Stimulated activated CD4-positive, alpha-beta T cell treated with anti-CD3 and anti-CD28 coated beads, Interleukin-12 subunit alpha, Interleukin-12 subunit beta, amount 100 ng/mL, for 24 hours (primary cell): ENCODE results near the gene ADAMTS12.

Experiments used
- DNase-seq, 2 experiments: peaks; one replicate each; pipeline ENCODE4 v3.0.0-alpha.2; 2020; ENCODE audit warnings: low read depth in 2 of 2

The ADAMTS12 gene

GRCh38 chr5:33761139-33761538 is 130.7 kb downstream of the ADAMTS12 start:
- DNase-seq, result no peak

GRCh38 chr5:33758737-33759136 is 133.1 kb downstream of the ADAMTS12 start:
- no peak for DNase-seq

DNA sequence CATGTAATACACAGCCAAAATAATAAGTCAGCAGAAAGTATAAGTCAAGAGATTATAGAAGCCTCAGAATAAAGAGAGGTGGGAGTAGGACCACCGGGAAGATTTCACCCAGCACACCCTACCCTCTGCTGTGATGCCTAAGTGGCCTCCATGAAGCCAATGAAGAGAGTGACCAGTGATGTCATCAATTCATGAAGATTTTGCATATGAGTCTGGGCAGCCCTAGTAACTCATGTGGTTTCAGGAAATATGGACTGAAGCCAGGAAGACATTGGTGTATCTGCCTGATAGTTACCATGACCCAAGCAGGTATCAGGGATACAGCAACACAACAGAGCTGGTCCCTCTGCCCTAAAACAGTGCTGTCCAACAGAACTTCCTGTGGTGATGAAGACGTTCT is 135.3 kb downstream of the ADAMTS12 start:
- DNase-seq, result no peak

- no peak for DNase-seq
Measured at GRCh38 chr5:33755231-33755630, 136.6 kb downstream of the ADAMTS12 start.

DNA sequence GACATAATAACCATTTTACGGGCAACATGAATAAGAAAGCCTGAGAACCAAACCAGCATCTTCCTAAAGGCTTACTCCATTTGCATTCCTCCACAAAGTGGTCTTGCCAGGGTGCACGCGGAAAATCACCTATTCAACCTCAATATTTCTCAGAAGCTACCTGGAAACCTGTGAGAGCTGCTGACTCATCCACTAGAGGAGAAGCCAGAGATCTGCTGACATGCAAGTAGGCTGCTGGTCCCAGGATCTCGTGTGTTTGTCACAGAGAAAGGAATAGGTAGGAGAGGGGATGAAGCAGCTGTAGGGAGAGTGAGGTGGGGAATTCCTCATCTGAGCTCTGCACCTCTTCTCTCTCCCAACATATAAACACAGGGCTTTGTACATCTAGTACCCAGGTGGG is 138.1 kb downstream of the ADAMTS12 start:
- no peak for DNase-seq

DNA sequence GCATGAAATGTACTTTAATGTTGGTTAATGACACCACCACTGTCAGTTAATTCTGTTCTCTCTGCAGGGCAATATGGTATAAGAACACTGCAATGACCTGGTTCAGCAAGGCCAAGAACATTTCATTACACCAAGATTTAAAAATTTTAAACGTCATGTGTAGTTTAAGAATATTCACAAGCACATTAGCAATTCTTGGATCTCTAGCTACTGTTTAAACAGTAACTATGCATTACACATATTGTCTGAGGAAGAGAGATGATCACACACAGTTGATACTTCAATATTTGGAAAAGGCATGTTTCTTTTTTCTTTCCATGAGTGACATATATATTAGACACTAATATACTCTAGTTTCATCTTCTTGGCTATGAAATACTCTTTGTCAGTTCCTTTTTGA is 143.0 kb downstream of the ADAMTS12 start:
- no peak for DNase-seq

DNA sequence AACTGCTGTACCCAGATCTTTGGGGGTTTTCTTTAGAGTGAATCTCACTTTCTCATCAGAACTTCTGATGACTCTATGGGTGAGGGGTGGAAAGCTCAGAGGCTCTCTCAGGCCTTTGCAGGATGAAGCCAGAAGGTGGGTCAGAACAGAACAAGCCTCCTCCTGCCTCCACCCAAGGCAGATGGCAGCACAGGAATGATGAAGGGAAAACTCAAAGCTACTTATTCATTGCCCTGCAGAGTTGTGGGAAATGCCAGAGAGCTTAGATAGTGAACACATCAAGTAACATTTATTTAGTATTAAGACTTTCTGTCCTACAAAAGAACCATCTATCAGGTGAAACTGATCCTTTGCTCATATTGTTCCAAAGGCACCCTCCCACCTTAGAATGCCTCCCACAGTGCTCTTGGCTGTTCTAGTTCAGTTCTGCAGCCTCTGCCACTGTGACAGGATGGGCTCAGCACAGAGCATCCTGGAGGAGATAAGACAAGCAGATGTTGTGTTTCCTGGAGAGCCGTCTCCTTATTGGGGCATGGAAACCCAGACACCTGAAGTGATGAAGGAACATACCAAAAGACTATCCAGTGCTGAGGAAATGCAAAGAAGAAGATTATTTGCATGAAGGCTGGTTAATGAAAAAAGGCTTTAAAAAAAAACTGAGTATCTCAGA is 146.6 kb downstream of the ADAMTS12 start:
- DNase-seq, result no peak

DNA sequence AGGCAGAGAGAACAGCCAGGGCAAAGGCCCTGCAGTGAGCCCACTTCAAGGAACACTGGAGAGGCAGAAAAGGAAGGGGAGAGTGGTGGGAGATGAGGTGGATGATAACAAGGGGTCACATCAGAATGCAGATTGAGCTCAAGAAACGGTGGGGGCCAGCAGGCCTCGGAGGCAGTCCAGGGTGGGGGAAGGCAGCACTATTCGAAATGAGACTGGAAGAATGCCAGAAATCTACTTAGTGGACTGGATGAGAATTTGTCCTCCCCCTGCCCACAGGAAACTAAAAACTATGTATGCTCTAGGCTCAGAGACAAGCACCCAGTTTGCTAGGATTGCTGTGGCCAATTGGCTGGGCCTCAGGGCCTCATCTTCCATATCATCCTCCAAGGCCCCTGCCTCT is 148.7 kb downstream of the ADAMTS12 start:
- DNase-seq, result no peak

- no peak for DNase-seq
Measured at GRCh38 chr5:33742181-33742580, 149.6 kb downstream of the ADAMTS12 start.

DNA sequence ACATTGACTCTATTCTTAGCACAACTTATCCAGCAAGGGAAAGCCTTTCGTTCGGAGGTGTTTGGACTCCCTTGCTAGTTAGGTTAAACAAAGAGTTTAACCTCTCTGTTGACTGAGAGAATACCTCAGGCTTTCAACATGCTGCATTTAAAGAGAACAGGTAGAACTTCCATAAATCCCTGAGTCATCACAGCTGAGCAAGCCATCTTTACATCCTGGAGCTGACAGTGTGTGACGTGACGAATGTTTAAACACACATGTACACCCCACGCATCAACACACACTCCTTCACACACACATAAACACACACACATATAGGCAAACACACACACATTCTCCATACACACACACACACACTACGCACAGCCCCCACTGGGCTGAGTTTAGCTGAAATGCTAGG is 152.8 kb downstream of the ADAMTS12 start:
- DNase-seq, result no peak

GRCh38 chr5:33738097-33738496 is 153.7 kb downstream of the ADAMTS12 start:
- no peak for DNase-seq

GRCh38 chr5:33737697-33738096 is 154.1 kb downstream of the ADAMTS12 start:
- DNase-seq, result no peak

GRCh38 chr5:33737284-33737683 is 154.5 kb downstream of the ADAMTS12 start:
- no peak for DNase-seq

GRCh38 chr5:33736510-33736909 is 155.3 kb downstream of the ADAMTS12 start:
- no peak for DNase-seq

DNA sequence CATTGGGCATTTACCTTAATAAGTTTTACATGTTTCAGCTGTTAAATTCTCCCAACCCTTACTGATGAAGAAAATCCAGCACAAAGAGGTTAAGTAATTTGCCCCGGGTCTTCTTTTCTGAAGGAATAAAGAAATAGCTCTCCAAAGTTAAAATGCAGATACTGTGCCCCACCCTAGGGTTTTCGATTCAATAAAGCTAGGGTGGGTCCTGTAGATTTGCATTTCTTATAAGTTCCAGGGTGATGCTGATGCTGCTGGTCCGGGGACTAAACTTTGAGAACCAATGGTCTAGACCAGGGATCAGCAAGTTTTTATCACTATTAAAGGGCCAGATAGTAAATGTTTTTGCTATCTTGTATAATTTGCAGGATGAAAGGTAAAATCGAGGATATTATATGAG is 156.7 kb downstream of the ADAMTS12 start:
- DNase-seq, result no peak

- no peak for DNase-seq
Measured at GRCh38 chr5:33734537-33734936, 157.3 kb downstream of the ADAMTS12 start.

- no peak for DNase-seq
Measured at GRCh38 chr5:33733225-33733624, 158.6 kb downstream of the ADAMTS12 start.

- DNase-seq, result no peak
Measured at GRCh38 chr5:33726422-33727165, 165.2 kb downstream of the ADAMTS12 start.

DNA sequence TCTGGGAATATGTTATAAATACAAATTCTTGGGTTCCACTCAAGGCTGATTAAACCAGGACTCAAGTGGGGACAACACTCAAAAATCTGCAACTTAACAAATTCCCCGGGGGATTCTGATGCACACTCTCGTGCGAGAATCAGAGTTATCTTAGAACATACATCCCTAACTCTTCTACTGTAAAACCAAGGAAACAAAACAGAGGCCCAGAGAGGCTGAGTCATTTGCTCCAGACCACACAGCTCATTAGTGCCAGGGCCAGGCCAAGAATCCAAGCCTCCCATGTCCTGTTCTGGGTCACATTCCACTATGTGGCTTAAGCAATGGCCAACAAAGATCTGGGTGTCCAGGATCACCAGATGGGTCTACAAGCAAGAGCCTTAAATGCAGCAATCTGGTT is 166.0 kb downstream of the ADAMTS12 start:
- DNase-seq, result no peak

GRCh38 chr5:33721491-33722200 is 170.1 kb downstream of the ADAMTS12 start:
- DNase-seq, result no peak

- DNase-seq, result no peak
Measured at GRCh38 chr5:33720176-33720575, 171.6 kb downstream of the ADAMTS12 start.

DNA sequence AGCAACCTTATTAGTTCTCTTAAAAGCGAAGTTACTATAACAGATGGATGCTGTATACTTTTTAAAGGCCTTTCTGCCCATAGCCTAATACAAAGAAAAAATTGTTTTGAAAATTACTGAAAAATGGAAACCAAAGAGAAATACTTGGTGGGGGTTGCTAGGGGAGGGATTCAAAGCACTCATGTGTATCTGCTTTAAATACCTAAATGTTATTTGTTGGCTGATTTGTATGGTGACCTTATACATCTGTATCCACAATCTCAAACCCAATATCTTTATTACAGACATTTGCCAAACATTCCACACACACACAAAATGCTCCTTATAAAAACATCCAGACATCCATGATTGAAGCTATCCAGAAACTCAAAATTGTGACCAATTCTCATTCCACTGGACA is 172.0 kb downstream of the ADAMTS12 start:
- DNase-seq, result no peak

DNA sequence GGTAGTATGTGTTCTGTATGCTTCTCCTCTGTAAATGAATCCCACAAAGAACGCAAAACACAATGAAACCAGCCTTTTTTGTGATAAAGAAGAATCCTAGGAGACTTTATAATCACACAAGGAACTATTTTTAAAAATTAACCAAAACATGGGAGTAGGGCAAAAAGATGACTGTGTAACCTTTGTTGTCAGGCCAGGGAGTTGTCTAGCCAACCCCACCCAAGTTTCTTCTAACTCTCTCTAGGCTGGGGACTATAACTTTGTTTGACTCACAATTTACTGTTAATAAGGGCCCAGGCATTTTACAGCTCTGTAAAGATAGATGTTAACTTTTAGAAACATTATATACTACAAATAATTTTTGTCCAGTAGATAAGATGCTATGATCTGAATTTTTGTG is 176.1 kb downstream of the ADAMTS12 start:
- no peak for DNase-seq
